Uterus (tissue), 4 donors: ENCODE measurements around the gene UBE3A. TPM values are rescaled to one million over a fixed set of nuclear protein-coding genes. Genes with fewer than 3 reads are reported as not detected.

Source experiments
- DNase-seq, 2 donors: peaks; one replicate each; pipeline ENCODE4 v3.0.0-alpha.2; 2019 to 2020
- H3K27ac ChIP-seq, 2 donors: fragments of 200-600 bp; sonication (generic); 1 replicate in 1 of 2; 2 replicates in 1 of 2; pipeline ENCODE4 v1.5.1; 2016 to 2018
- H3K27me3 ChIP-seq, 2 donors: fragments of 200-600 bp; sonication (generic); one replicate each; pipeline ENCODE4 v1.5.1; 2018 to 2019; ENCODE audit warnings: control low read depth in 1 of 2
- H3K36me3 ChIP-seq, 2 donors: fragments of 200-600 bp; sonication (generic); one replicate each; pipeline ENCODE4 v1.5.1; 2019; ENCODE audit warnings: control low read depth in 1 of 2
- H3K4me1 ChIP-seq, 2 donors: fragments of 200-600 bp; sonication (generic); one replicate each; pipeline ENCODE4 v1.5.1; 2018 to 2019; ENCODE audit warnings: control low read depth in 1 of 2
- H3K4me3 ChIP-seq, 2 donors: fragments of 200-600 bp; sonication (generic); 1 replicate in 1 of 2; 2 replicates in 1 of 2; pipeline ENCODE4 v1.5.1; 2018 to 2019; ENCODE audit warnings: mild to moderate bottlenecking in 1 of 2
- H3K9me3 ChIP-seq, 2 donors: fragments of 200-600 bp; sonication (generic); one replicate each; pipeline ENCODE4 v1.5.1; 2019; ENCODE audit warnings: control low read depth in 1 of 2
- CTCF ChIP-seq, 4 experiments: fragments of 200-600 bp in 2 of 4; fragments of 450-650 bp in 2 of 4; sonication (generic) in 2 of 4; IDR thresholded peaks; one replicate each; pipeline ENCODE4 v1.5.1; 2016 to 2019; ENCODE audit warnings: antibody characterized with exemption in 4 of 4, mild to moderate bottlenecking in 2 of 4, moderate library complexity in 1 of 4
- POLR2A ChIP-seq, 2 donors: fragments of 450-650 bp; IDR thresholded peaks; one replicate each; pipeline ENCODE4 v1.6.1; 2016; ENCODE audit warnings: antibody characterized with exemption in 2 of 2, mild to moderate bottlenecking in 1 of 2, moderate library complexity in 1 of 2
- intact Hi-C: fragments of 100-400 bp; cut with DNase I; formaldehyde crosslinking; loops from one replicate; pipeline ENCODE4 v1.15.1; 2023; ENCODE audit warnings: low total_unique reads
- total RNA-seq, 4 donors: library from RNA; depleted of rRNA in 3 of 4; stranded (reverse); fragments of >200 nt in 3 of 4; gene quantifications; one replicate each; pipeline versions ENCODE4 v1.1.0 to v1.2.4, GENCODE V29; 2014 to 2023
- donor health status: DM: yes; HTN: yes; CAD: no.

Gene UBE3A
- total RNA-seq, 4 donors from 2014 or later: 59.7 to 180 (median 127) TPM

- TF ChIP-seq POLR2A (IDR thresholded peaks at IDR 0.05) (no peak), CTCF (IDR thresholded peaks at IDR 0.05) (no peak)
- no peaks in the 10 kb centered on the region for H3K4me1 ChIP-seq
- no peaks in the 10 kb centered on the region for H3K36me3 ChIP-seq
- no peak for DNase-seq
- intact Hi-C loops: no loop called here
- peaks cover 0 to 4% of the 10 kb centered on the region in 2 donors for H3K9me3 ChIP-seq
- no peaks in the 10 kb centered on the region for H3K27me3 ChIP-seq
- no peak overlapping the region for H3K4me3 ChIP-seq
- H3K27ac ChIP-seq: no peak overlapping the region
These were observed 41.7 kb downstream of the UBE3A start for GRCh38 chr15:25397100-25397499.

DNA sequence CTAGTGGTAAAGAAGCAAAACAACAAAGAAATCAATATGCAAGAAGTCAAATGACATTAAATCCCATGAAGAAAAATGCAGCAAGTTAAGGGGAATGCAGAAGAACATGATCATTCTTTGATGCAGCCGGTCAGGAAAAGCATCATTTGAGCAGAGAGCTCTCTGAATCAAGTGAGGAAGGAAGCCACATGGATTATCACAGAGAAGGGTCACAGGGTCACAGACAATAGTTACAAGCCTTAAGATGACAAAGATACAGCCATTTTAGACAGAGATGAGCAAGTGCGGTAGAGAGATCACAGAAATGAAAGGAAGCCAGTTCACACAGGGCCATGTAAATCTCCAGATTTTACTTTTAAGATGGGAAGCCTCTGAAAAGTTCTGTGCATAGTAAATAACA is 43.9 kb downstream of the UBE3A start:
- Histone ChIP-seq H3K36me3 (no peaks in the 10 kb centered on the region), H3K4me3 (no peak overlapping the region), H3K27ac (no peak overlapping the region), H3K9me3 (no peaks in the 10 kb centered on the region), H3K4me1 (no peaks in the 10 kb centered on the region), H3K27me3 (no peaks in the 10 kb centered on the region)
- intact Hi-C loops: no loop called here
- TF ChIP-seq POLR2A (IDR thresholded peaks at IDR 0.05): no peak
- TF ChIP-seq CTCF (IDR thresholded peaks at IDR 0.05): no peak
- DNase-seq: no peak

DNA sequence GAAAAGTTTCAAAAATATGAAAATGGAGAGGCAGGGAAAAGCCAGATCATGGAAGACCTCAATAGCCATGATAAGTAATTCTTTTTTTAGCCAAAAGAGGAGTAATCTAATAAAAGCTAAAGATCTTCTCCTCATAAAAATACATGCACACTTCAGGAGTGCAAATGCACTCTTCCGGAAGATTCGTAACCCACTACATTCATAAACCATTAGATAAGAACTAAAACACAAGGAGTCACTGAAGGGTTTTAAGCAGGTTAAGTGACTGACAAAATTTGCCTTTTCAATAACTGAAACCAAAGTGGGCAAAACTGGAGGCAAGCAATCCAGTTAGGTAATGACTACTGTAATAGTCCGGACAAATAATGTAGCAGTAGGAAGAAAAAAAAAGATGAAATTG is 46.0 kb downstream of the UBE3A start:
- Histone ChIP-seq H3K27ac (peak overlapping the region in 1 of 2 donors; percentile 60), H3K27me3 (no peaks in the 10 kb centered on the region), H3K9me3 (no peaks in the 10 kb centered on the region), H3K4me1 (no peaks in the 10 kb centered on the region), H3K4me3 (no peak overlapping the region), H3K36me3 (no peaks in the 10 kb centered on the region)
- intact Hi-C loops: no loop called here
- TF ChIP-seq CTCF (IDR thresholded peaks at IDR 0.05) (no peak), POLR2A (IDR thresholded peaks at IDR 0.05) (no peak)
- no peak for DNase-seq

GRCh38 chr15:25391971-25392721 is 46.7 kb downstream of the UBE3A start:
- intact Hi-C loops: no loop called here
- TF ChIP-seq POLR2A (IDR thresholded peaks at IDR 0.05) (no peak), CTCF (IDR thresholded peaks at IDR 0.05) (no peak)
- H3K27ac ChIP-seq: peak overlapping the region in 1 of 2 donors; percentile 60

GRCh38 chr15:25385986-25386385 is 52.8 kb downstream of the UBE3A start:
- no peaks in the 10 kb centered on the region for H3K27me3 ChIP-seq
- H3K36me3 ChIP-seq: no peaks in the 10 kb centered on the region
- no peak overlapping the region for H3K4me3 ChIP-seq
- TF ChIP-seq POLR2A (IDR thresholded peaks at IDR 0.05) (no peak), CTCF (IDR thresholded peaks at IDR 0.05) (no peak)
- H3K4me1 ChIP-seq: no peaks in the 10 kb centered on the region
- no peaks in the 10 kb centered on the region for H3K9me3 ChIP-seq
- no peak overlapping the region for H3K27ac ChIP-seq
- DNase-seq: no peak
- intact Hi-C loops: no loop called here

More at GRCh38 chr15:25391971-25392721, 46.7 kb downstream of the UBE3A start:
- Histone ChIP-seq H3K9me3 (no peaks in the 10 kb centered on the region), H3K36me3 (no peaks in the 10 kb centered on the region), H3K4me3 (no peak overlapping the region), H3K27me3 (no peaks in the 10 kb centered on the region), H3K4me1 (no peaks in the 10 kb centered on the region)
- no peak for DNase-seq
